ENCODE measurements around the gene CAB39. TPM values are rescaled to one million over a fixed set of nuclear protein-coding genes. Genes with fewer than 3 reads are reported as not detected.

The CAB39 gene
- total and polyA plus RNA-seq, 2 donors (not counting 3 experiments of a cell fraction or from before 2014, with no cell fraction given) = 25.7 to 53.7 TPM

DNA sequence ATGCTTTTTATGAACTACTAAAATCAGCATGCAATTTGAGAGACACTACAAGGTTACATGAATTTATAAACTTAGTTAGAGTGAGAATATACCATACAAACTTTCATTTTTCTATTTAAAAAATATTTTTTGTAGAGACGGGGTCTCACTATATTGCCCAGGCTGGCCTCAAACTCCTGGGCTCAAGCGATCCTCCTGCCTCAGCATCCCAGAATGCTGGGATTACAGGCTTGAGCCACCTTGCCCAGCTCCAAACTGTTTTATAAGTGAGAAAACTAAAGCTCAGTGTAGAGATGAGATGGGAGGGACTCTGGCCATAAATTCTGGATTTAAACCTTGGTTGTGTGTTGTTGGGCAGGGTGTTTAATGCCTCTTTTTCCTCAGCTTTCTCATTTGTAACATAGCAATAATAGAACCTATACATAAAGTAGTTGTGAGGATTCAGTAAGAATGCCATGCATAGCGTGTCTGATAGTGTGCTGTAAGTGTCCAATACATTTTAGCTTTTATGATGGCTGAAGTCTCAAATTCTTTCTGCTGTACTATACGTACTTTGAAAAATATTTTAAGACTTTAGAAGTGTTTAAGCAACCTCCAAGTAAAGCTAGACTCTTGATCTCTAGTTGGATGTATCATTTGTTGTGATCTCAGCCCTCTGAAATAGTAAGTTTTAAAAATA lies 9.7 kb downstream of the CAB39 start:
- TF ChIP-seq JUN (IDR thresholded peaks at IDR 0.05; ENCODE audit: borderline replicate concordance, insufficient read depth, insufficient read length, low read depth) (no peak), GATA2 (IDR thresholded peaks at IDR 0.05; ENCODE audit: insufficient read depth, insufficient read length, low read depth, low read length) (no peak), FOS (IDR thresholded peaks at IDR 0.05; ENCODE audit: borderline replicate concordance, insufficient read depth, low read length) (no peak), POLR2A (IDR thresholded peaks at IDR 0.05; ENCODE audit: low read depth, low read length) (no peak), EZH2 (IDR thresholded peaks at IDR 0.05; ENCODE audit: borderline replicate concordance, low read depth, low read length, severe bottlenecking) (no peak)
- Histone ChIP-seq H3K36me3 (ENCODE audit: control insufficient read depth in 2 of 2, extremely low read depth in 1 of 2, insufficient read depth in 2 of 2, low read length in 2 of 2) (peaks cover 0 to 2% of the 10 kb centered on the region in 2 experiments), H3K4me1 (ENCODE audit: control insufficient read depth, extremely low read depth, insufficient read depth, low read length) (peaks cover 3% of the 10 kb centered on the region), H3K27me3 (ENCODE audit: control insufficient read depth in 2 of 2, insufficient read depth in 2 of 2, low read length in 2 of 2) (no peaks in the 10 kb centered on the region), H3K27ac (ENCODE audit: insufficient read depth, low read depth, low read length) (no peak overlapping the region), H3K4me3 (replicated peaks in 1 of 3; ENCODE audit: insufficient read depth in 1 of 3, low read depth in 1 of 3, low read length in 3 of 3) (no peak overlapping the region), H3K79me2 (ENCODE audit: control insufficient read depth, insufficient read depth, low read length) (peaks cover 87% of the 10 kb centered on the region), H3K9ac (replicated peaks; ENCODE audit: extremely low read depth, insufficient read depth, low read length) (no peak overlapping the region), H3K4me2 (ENCODE audit: insufficient read depth, low read length) (no peak overlapping the region), H2AFZ (ENCODE audit: low read depth, low read length) (no peak overlapping the region), H3K9me3 (replicated peaks; ENCODE audit: control insufficient read depth, insufficient read depth, low read length) (no peaks in the 10 kb centered on the region), H4K20me1 (replicated peaks; ENCODE audit: control insufficient read depth, extremely low read depth, insufficient read depth, low read length) (peaks cover 11% of the 10 kb centered on the region), H3K9me1 (replicated peaks; ENCODE audit: control insufficient read depth, extremely low read depth, insufficient read depth, low read length) (no peaks in the 10 kb centered on the region)
- dilution Hi-C loops (cut with MboI; ENCODE audit: extremely low pct_ligation_motif_present, low sequenced_read_pairs) = no loop called here
- CTCF ChIA-PET = interaction anchor here (0.8 to 2.8 kb wide), 5 partner anchors 8 to 655 kb away, joined by 3 to 8 read pairs (median 4); no protein-coding TSS in a partner anchor
- FAIRE-seq = no peak
- no peak for DNase-seq (ENCODE audit: low read depth, low spot score)
- POLR2A ChIA-PET = no interaction called here
- intact Hi-C loops (cut with micrococcal nuclease) = no loop called here
- BruUV-seq (replicated peaks) = no TSS peak

DNA sequence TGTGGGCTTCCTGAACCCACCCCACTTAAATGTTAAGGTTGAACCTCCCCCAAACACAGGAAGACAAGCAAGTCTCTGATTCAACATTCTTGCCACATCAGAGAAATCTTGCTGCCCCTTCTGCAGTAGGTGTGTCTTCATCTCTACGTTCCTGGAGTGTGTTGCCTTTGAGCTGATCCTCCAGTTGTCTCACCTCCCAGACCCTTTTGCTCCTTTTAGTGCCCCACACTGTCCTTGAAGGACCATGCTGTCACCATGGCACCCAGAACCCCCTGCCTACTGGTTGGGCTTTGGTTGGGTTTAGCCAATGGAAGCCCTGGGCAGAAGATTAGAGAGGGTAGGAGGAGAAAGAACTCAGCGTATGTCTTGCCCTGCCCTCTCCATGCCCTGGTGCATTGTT lies 10.7 kb downstream of the CAB39 start:
- peaks cover 0 to 2% of the 10 kb centered on the region in 2 experiments for H3K36me3 ChIP-seq (ENCODE audit: control insufficient read depth in 2 of 2, extremely low read depth in 1 of 2, insufficient read depth in 2 of 2, low read length in 2 of 2)
- H3K9me3 ChIP-seq (replicated peaks; ENCODE audit: control insufficient read depth, insufficient read depth, low read length) = no peaks in the 10 kb centered on the region
- no TSS peak for BruUV-seq (replicated peaks)
- H3K4me3 ChIP-seq (replicated peaks in 1 of 3; ENCODE audit: insufficient read depth in 1 of 3, low read depth in 1 of 3, low read length in 3 of 3) = no peak overlapping the region
- no peak for TF ChIP-seq POLR2A (IDR thresholded peaks at IDR 0.05; ENCODE audit: low read depth, low read length)
- TF ChIP-seq POLR2AphosphoS5 (IDR thresholded peaks at IDR 0.05; ENCODE audit: insufficient read depth, low read depth, low read length) = no peak
- TF ChIP-seq, protein P1, sequence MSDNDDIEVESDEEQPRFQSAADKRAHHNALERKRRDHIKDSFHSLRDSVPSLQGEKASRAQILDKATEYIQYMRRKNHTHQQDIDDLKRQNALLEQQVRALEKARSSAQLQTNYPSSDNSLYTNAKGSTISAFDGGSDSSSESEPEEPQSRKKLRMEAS (IDR thresholded peaks at IDR 0.05; ENCODE audit: insufficient read depth, insufficient read length) = no peak
- TF ChIP-seq, protein P2, sequence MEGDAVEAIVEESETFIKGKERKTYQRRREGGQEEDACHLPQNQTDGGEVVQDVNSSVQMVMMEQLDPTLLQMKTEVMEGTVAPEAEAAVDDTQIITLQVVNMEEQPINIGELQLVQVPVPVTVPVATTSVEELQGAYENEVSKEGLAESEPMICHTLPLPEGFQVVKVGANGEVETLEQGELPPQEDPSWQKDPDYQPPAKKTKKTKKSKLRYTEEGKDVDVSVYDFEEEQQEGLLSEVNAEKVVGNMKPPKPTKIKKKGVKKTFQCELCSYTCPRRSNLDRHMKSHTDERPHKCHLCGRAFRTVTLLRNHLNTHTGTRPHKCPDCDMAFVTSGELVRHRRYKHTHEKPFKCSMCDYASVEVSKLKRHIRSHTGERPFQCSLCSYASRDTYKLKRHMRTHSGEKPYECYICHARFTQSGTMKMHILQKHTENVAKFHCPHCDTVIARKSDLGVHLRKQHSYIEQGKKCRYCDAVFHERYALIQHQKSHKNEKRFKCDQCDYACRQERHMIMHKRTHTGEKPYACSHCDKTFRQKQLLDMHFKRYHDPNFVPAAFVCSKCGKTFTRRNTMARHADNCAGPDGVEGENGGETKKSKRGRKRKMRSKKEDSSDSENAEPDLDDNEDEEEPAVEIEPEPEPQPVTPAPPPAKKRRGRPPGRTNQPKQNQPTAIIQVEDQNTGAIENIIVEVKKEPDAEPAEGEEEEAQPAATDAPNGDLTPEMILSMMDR (IDR thresholded peaks at IDR 0.05; ENCODE audit: extremely low read depth in 1 of 2, insufficient read depth in 1 of 2, low read depth in 1 of 2, low read length in 2 of 2) = no peak
- no peak for TF ChIP-seq JUN (IDR thresholded peaks at IDR 0.05; ENCODE audit: borderline replicate concordance, insufficient read depth, insufficient read length, low read depth)
- TF ChIP-seq FOS (IDR thresholded peaks at IDR 0.05; ENCODE audit: borderline replicate concordance, insufficient read depth, low read length) = no peak
- no peak for TF ChIP-seq GATA2 (IDR thresholded peaks at IDR 0.05; ENCODE audit: insufficient read depth, insufficient read length, low read depth, low read length)
- TF ChIP-seq MYC (IDR thresholded peaks at IDR 0.05; ENCODE audit: low read depth, low read length) = no peak
- TF ChIP-seq EZH2 (IDR thresholded peaks at IDR 0.05; ENCODE audit: borderline replicate concordance, low read depth, low read length, severe bottlenecking) = no peak
- ChIA-PET POLR2A (no interaction called here), CTCF (interaction anchor here (0.8 to 2.8 kb wide), 4 partner anchors 9 to 75 kb away, joined by 3 to 8 read pairs (median 5); no protein-coding TSS in a partner anchor)
- intact Hi-C loops (cut with micrococcal nuclease) (no loop called here), dilution Hi-C loops (cut with MboI; ENCODE audit: extremely low pct_ligation_motif_present, low sequenced_read_pairs) (no loop called here)
- DNase-seq (ENCODE audit: low read depth, low spot score) (no peak), FAIRE-seq (no peak)
- H3K79me2 ChIP-seq (ENCODE audit: control insufficient read depth, insufficient read depth, low read length) = peaks cover 85% of the 10 kb centered on the region
- H3K27me3 ChIP-seq (ENCODE audit: control insufficient read depth in 2 of 2, insufficient read depth in 2 of 2, low read length in 2 of 2) = no peaks in the 10 kb centered on the region
- H3K4me2 ChIP-seq (ENCODE audit: insufficient read depth, low read length) = no peak overlapping the region
- no peak overlapping the region for H2AFZ ChIP-seq (ENCODE audit: low read depth, low read length)
- no peaks in the 10 kb centered on the region for H3K9me1 ChIP-seq (replicated peaks; ENCODE audit: control insufficient read depth, extremely low read depth, insufficient read depth, low read length)
- no peak overlapping the region for H3K27ac ChIP-seq (ENCODE audit: insufficient read depth, low read depth, low read length)
- no peak overlapping the region for H3K9ac ChIP-seq (replicated peaks; ENCODE audit: extremely low read depth, insufficient read depth, low read length)
- H3K4me1 ChIP-seq (ENCODE audit: control insufficient read depth, extremely low read depth, insufficient read depth, low read length) = peaks cover 3% of the 10 kb centered on the region
- peaks cover 11% of the 10 kb centered on the region for H4K20me1 ChIP-seq (replicated peaks; ENCODE audit: control insufficient read depth, extremely low read depth, insufficient read depth, low read length)

Data from endothelial cell of umbilical vein (primary cell).